ENCODE results near the gene GTPBP3.

The GTPBP3 gene

GRCh38 chr19:17296976-17297375 is 40.4 kb upstream of the GTPBP3 start:
- H4K20me1 ChIP-seq (ENCODE audit: low read depth, low read length), result no peaks in the 10 kb centered on the region
- H3K9me2 ChIP-seq (replicated peaks; ENCODE audit: insufficient read depth, low read length), result no peaks in the 10 kb centered on the region
- H3F3A ChIP-seq (ENCODE audit: insufficient read depth), result peaks cover 1% of the 10 kb centered on the region; the same call in 1 of the 2 replicates
- H3K36me3 ChIP-seq (ENCODE audit: low read length), result peaks cover 4% of the 10 kb centered on the region; the same call in 1 of the 2 replicates
- H3K4me3 ChIP-seq (ENCODE audit: insufficient read depth, low read length, poor library complexity, severe bottlenecking), result no peak overlapping the region
- H3K4me2 ChIP-seq (ENCODE audit: low read depth, low read length, poor library complexity, severe bottlenecking), result no peak overlapping the region
- H3K79me2 ChIP-seq (ENCODE audit: insufficient read depth, low read length), result peaks cover 4% of the 10 kb centered on the region
- no peak overlapping the region for H3K27ac ChIP-seq (ENCODE audit: low read depth, low read length)
- H3K9ac ChIP-seq (ENCODE audit: low read length), result no peak overlapping the region
- TF ChIP-seq CTCF (IDR thresholded peaks at IDR 0.05; ENCODE audit: insufficient read depth, low read length, poor library complexity, severe bottlenecking), result no peak
- TF ChIP-seq EZH2phosphoT487 (conservative IDR thresholded peaks at IDR 0.05; ENCODE audit: low read length), result no peak
- no peaks in the 10 kb centered on the region for H3K9me3 ChIP-seq (ENCODE audit: insufficient read depth, low read length)
- H2AFZ ChIP-seq (ENCODE audit: low read depth, low read length, severe bottlenecking), result no peak overlapping the region
- no peaks in the 10 kb centered on the region for H3K27me3 ChIP-seq (ENCODE audit: low read length)

- no peak for TF ChIP-seq EZH2phosphoT487 (conservative IDR thresholded peaks at IDR 0.05; ENCODE audit: low read length)
- TF ChIP-seq CTCF (IDR thresholded peaks at IDR 0.05; ENCODE audit: insufficient read depth, low read length, poor library complexity, severe bottlenecking), result no peak
- H3K4me2 ChIP-seq (ENCODE audit: low read depth, low read length, poor library complexity, severe bottlenecking), result no peak overlapping the region
- H4K20me1 ChIP-seq (ENCODE audit: low read depth, low read length), result no peaks in the 10 kb centered on the region
- H2AFZ ChIP-seq (ENCODE audit: low read depth, low read length, severe bottlenecking), result no peak overlapping the region
- H3K9me2 ChIP-seq (replicated peaks; ENCODE audit: insufficient read depth, low read length), result no peaks in the 10 kb centered on the region
- H3K27me3 ChIP-seq (ENCODE audit: low read length), result no peaks in the 10 kb centered on the region
- no peak overlapping the region for H3K9ac ChIP-seq (ENCODE audit: low read length)
- no peak overlapping the region for H3K27ac ChIP-seq (ENCODE audit: low read depth, low read length)
- peaks cover 4% of the 10 kb centered on the region; the same call in 1 of the 2 replicates for H3K36me3 ChIP-seq (ENCODE audit: low read length)
- peaks cover 25% of the 10 kb centered on the region for H3F3A ChIP-seq (ENCODE audit: insufficient read depth)
- no peaks in the 10 kb centered on the region; the same call in 1 of the 2 replicates for H3K79me2 ChIP-seq (ENCODE audit: insufficient read depth, low read length)
- no peak overlapping the region for H3K4me3 ChIP-seq (ENCODE audit: insufficient read depth, low read length, poor library complexity, severe bottlenecking)
- H3K9me3 ChIP-seq (ENCODE audit: insufficient read depth, low read length), result no peaks in the 10 kb centered on the region
Observed at GRCh38 chr19:17300992-17301619, 36.2 kb upstream of the GTPBP3 start.

GRCh38 chr19:17302391-17303166 is 34.8 kb upstream of the GTPBP3 start:
- Histone ChIP-seq H3K27me3 (ENCODE audit: low read length) (no peaks in the 10 kb centered on the region), H3K79me2 (ENCODE audit: insufficient read depth, low read length) (peaks cover 8% of the 10 kb centered on the region; the same call in 1 of the 2 replicates), H3K9me2 (replicated peaks; ENCODE audit: insufficient read depth, low read length) (no peaks in the 10 kb centered on the region), H3F3A (ENCODE audit: insufficient read depth) (peaks cover 25% of the 10 kb centered on the region), H3K36me3 (ENCODE audit: low read length) (peaks cover 4% of the 10 kb centered on the region; the same call in 1 of the 2 replicates), H4K20me1 (ENCODE audit: low read depth, low read length) (no peaks in the 10 kb centered on the region), H3K27ac (ENCODE audit: low read depth, low read length) (peak overlapping the region; percentile 71), H2AFZ (ENCODE audit: low read depth, low read length, severe bottlenecking) (peak overlapping the region; percentile 72), H3K9me3 (ENCODE audit: insufficient read depth, low read length) (no peaks in the 10 kb centered on the region), H3K9ac (ENCODE audit: low read length) (peak overlapping the region; percentile 76), H3K4me2 (ENCODE audit: low read depth, low read length, poor library complexity, severe bottlenecking) (peak overlapping the region; percentile 85), H3K4me3 (ENCODE audit: insufficient read depth, low read length, poor library complexity, severe bottlenecking) (peak overlapping the region; percentile 79)
- TF ChIP-seq CTCF (IDR thresholded peaks at IDR 0.05; ENCODE audit: insufficient read depth, low read length, poor library complexity, severe bottlenecking) (no peak), EZH2phosphoT487 (conservative IDR thresholded peaks at IDR 0.05; ENCODE audit: low read length) (no peak)

Measured in SU-DHL-6 (cell line).